Astrocyte of the spinal cord (primary cell): ENCODE results near the gene C8A.

Source experiments
- DNase-seq: peaks from one replicate; pipeline ENCODE4 v3.0.0; 2011; ENCODE audit warnings: low read depth, low spot score
- H3K4me3 ChIP-seq: 2 replicates; pipeline ENCODE4 v1.5.1; 2011; ENCODE audit warnings: low read depth, mild to moderate bottlenecking, low read length, moderate library complexity
- in situ Hi-C: cut with HindIII; loops from 2 replicates; pipeline ENCODE4 v1.10.0; 2017; ENCODE audit warnings: low sequenced_read_pairs
- TF ChIP-seq, protein P1 (sequence below): IDR thresholded peaks from 2 replicates; pipeline ENCODE4 v1.5.1; 2012; ENCODE audit warnings: low read depth, mild to moderate bottlenecking, low read length, inconsistent platforms

Gene C8A

DNA sequence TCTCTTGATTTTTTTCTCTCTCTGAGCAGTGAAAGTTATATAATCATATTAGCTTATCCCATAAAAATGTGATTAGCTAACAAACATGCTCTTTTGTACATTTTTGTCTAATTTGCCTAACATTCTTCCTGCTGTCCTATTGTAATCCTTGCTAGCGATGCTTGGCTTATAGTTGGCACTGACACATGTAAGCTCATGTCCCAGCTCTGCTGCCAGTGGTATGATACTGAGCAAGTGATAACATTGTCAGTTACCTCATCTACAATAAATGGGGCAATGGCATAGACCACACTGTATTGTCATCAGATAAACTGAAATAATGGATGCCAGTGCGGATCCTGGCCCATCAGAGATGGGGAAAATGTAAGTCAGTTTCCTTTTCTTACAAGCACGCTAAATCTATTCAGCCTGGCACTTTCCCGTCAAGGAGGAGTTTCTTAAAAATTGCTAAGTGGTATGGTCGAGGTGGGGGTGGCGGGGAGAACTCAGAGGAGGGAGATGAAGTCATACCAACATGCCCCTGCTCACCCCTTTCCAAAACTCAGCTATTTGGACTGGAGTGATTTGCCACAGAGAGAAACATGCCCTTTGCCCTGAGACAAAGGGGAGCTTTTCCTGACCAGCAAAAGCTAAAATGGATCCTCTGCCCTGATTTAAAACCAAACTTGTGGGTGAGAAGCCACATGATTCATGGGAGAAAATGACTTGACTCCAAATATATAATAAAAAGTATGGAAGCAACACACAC is 36.7 kb upstream of the C8A start:
- H3K4me3 ChIP-seq, result no peak overlapping the region
- TF ChIP-seq, protein P1, sequence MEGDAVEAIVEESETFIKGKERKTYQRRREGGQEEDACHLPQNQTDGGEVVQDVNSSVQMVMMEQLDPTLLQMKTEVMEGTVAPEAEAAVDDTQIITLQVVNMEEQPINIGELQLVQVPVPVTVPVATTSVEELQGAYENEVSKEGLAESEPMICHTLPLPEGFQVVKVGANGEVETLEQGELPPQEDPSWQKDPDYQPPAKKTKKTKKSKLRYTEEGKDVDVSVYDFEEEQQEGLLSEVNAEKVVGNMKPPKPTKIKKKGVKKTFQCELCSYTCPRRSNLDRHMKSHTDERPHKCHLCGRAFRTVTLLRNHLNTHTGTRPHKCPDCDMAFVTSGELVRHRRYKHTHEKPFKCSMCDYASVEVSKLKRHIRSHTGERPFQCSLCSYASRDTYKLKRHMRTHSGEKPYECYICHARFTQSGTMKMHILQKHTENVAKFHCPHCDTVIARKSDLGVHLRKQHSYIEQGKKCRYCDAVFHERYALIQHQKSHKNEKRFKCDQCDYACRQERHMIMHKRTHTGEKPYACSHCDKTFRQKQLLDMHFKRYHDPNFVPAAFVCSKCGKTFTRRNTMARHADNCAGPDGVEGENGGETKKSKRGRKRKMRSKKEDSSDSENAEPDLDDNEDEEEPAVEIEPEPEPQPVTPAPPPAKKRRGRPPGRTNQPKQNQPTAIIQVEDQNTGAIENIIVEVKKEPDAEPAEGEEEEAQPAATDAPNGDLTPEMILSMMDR, result no peak
- DNase-seq, result no peak
- in situ Hi-C loops, result no loop called here

DNA sequence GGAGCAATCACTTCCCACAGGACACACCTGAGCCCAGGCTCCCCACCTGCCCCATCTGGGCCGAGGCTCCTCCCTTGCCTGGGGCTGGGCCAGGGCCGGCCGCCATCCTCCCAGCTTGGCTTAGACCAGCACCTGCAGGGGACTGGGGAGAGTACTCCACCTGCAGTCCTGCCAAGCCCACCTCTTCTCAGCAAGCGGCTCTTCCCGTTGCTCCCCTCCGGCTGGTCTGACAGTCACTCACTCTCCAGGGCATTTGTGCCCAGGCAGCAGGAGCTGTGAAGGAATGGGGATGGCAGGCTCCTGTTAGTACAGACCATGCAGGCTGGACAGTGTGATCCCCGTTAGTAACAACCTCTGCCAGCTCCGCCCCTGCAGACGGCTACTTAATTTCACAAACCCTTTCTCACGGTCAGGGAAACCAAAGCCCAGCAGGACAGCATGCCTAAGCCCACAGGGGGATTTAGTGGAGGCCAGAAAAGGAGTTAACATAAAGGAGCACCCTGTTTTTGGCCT is 35.2 kb upstream of the C8A start, which contains the start of gene FYB2:
Gene FYB2, minus strand, starts transcription at position 18 of the 513 bp plus-strand sequence. CDS start 114 bp downstream, outside the sequence.
- TF ChIP-seq, protein P1, result no peak
- no peak within 1 kb of the TSS for H3K4me3 ChIP-seq
- in situ Hi-C loops, result no loop called here
- peak; percentile 40 for DNase-seq

DNA sequence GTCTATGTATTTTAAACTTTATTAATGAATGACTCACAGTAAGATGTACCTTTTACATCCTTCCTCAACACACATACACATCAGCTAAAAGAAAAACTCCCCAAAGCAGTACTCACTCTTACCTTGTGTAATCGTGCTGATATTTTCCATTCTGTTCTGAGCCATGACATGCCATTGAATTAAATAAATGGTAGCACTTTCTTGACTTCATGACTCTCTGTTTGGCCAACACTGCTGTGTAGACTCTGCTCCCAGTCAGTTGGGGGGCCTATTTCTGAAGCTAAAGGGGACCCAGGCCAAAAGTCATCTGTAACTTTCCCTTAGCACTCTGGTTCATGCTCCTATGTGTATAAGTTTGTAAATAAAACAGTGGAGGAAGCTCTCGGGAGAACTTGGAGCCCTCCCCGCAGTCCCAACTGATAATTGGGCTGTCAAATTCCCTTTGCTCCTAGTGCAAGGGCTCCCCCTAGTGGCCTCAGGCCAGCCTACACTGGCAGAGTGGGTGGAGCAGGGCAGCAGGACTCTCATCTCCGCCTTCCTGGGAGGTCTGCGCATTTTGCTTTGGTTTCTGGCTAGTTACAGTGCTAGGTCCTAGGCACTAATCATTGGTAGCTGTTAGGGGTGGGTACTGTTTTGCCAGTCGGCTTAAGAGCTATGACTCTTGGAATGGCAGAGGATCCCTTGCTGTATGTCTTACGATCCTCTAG is 33.7 kb upstream of the C8A start:
- TF ChIP-seq, protein P1, result peak; percentile 99
- peak; percentile 74 for DNase-seq
- in situ Hi-C loops, result no loop called here
- no peak overlapping the region for H3K4me3 ChIP-seq

DNA sequence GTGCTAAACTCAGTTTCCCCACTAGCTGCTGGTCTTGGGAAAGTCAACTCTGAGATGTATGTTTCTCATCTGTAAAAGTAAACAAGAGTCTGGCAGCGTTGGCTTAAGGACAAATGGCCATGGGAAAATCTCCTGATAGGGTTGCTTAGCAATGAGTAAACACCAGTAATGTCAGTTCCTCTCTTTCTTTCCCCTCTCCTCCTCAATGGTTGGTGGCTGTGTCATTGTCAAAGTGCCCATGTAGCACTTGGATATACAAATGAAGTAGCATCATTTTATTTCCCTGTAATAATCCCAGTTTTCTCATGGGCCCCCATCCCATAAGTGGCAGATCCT is 33.2 kb upstream of the C8A start:
- in situ Hi-C loops, result no loop called here
- peak; percentile 15 for DNase-seq
- TF ChIP-seq, protein P1, result no peak
- no peak overlapping the region for H3K4me3 ChIP-seq

DNA sequence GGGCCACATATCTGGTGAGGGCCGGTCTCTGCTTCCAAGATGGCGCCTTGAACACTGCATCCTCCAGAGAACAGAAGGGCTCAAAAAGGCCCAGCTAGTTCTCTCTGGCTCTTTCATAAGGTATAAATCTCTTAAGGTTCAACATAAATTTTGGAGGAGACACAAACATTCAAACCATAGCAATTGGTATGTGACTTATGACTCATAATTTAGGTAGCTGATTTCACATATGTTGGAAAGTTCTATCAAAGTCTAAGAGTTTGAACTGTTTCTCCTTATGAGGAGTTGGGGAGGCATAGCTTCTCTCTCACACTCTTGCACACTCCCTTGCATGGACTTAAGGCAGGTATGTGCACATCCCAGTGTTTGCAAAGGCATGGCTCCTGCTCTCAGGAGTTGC is 30.3 kb upstream of the C8A start:
- no peak overlapping the region for H3K4me3 ChIP-seq
- in situ Hi-C loops, result no loop called here
- DNase-seq, result no peak
- TF ChIP-seq, protein P1, result no peak

DNA sequence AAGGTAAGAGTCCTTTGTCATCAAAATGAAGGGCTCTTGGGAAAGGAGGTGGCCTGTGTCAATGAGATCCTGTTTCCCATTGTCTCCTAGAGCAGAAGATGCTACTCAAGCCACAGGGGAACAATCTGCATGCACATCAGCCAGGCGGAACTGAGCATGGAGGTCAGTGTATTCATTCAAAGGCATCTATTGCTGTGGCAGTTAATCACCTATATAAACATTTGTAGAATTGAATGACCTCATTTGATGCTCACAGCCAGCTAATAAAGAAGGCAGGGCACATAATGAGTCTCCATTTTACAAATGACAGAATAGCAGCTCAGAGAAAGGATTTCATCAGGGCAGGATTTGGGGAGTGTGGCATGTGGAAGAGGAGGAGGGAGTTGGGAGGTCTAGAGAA is 29.7 kb upstream of the C8A start:
- TF ChIP-seq, protein P1, result no peak
- no peak overlapping the region for H3K4me3 ChIP-seq
- no peak for DNase-seq
- in situ Hi-C loops, result no loop called here
